ENCODE measurements around the gene MACIR. TPM values are rescaled to one million over a fixed set of nuclear protein-coding genes. Genes with fewer than 3 reads are reported as not detected.

The MACIR gene
- total and polyA plus RNA-seq, 10 of the 15 experiments (the other 5 are each of a cell fraction or from before 2014, with no cell fraction given): 2.1 to 16.1 (median 10.8) TPM

DNA sequence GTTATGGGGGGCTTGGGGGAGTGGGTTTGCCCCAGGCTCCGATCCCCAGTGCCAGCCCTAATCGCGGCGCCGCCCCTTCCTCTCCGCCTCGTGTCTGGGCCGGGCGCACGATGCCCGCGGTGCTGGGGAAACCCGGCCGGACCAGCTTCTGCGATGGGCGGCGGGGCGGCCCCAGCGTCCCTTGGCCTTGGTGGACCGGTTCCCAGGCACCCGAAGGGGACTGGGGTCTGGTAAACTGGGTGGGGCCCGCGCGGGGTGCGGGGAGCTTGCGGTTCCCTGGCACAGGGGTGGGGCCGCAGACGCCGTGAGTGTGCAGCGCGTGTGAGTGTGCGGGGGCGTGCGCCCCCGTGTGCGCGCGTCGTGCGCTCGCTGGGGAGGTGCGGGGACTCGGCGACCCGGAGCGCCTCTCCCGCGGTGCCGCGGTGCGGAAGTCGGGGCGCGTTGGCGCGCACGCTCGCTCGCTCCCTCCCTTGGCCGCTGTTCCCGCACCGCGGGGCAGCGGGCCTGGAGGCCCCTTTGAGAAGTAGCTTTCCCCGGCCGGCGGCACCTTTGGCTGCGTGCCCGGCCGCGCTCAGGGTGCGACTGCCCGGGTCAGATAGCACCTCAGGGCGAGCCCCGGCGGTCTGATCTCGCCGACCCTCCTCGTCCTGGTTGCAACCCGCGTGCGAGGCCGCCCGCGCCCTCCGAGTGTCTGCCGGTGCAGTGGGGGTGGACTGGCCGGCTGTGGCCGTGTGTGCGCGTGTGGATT is 568 bp downstream of the MACIR start (continued):
- TF ChIP-seq, protein P1, sequence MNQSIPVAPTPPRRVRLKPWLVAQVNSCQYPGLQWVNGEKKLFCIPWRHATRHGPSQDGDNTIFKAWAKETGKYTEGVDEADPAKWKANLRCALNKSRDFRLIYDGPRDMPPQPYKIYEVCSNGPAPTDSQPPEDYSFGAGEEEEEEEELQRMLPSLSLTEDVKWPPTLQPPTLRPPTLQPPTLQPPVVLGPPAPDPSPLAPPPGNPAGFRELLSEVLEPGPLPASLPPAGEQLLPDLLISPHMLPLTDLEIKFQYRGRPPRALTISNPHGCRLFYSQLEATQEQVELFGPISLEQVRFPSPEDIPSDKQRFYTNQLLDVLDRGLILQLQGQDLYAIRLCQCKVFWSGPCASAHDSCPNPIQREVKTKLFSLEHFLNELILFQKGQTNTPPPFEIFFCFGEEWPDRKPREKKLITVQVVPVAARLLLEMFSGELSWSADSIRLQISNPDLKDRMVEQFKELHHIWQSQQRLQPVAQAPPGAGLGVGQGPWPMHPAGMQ (IDR thresholded peaks at IDR 0.05; ENCODE audit: borderline replicate concordance): no peak
- TF ChIP-seq BRCA1 (IDR thresholded peaks at IDR 0.05; ENCODE audit: low read depth, low read length) (no peak), BHLHE40 (IDR thresholded peaks at IDR 0.05; ENCODE audit: borderline replicate concordance in 1 of 2, low read depth in 2 of 2, low read length in 1 of 2) (peak in 1 of 2 experiments; percentile 78; a peak in 2 of 4 replicates), MEF2A (IDR thresholded peaks at IDR 0.05; ENCODE audit: insufficient read depth, low read depth, low read length) (no peak), NFYA (IDR thresholded peaks at IDR 0.05; ENCODE audit: borderline replicate concordance, low read depth, low read length) (no peak), YY1 (IDR thresholded peaks at IDR 0.05; ENCODE audit: low read depth, low read length) (0 out of 2 replicates have a peak, but pooled peaks have one; percentile 15), BACH1 (IDR thresholded peaks at IDR 0.05; ENCODE audit: borderline replicate concordance) (peak; percentile 77; the same call in 1 of the 2 replicates), STAT1 (conservative IDR thresholded peaks at IDR 0.05) (no peak), RBBP5 (conservative IDR thresholded peaks at IDR 0.05) (no peak)
- TF ChIP-seq, protein P2, sequence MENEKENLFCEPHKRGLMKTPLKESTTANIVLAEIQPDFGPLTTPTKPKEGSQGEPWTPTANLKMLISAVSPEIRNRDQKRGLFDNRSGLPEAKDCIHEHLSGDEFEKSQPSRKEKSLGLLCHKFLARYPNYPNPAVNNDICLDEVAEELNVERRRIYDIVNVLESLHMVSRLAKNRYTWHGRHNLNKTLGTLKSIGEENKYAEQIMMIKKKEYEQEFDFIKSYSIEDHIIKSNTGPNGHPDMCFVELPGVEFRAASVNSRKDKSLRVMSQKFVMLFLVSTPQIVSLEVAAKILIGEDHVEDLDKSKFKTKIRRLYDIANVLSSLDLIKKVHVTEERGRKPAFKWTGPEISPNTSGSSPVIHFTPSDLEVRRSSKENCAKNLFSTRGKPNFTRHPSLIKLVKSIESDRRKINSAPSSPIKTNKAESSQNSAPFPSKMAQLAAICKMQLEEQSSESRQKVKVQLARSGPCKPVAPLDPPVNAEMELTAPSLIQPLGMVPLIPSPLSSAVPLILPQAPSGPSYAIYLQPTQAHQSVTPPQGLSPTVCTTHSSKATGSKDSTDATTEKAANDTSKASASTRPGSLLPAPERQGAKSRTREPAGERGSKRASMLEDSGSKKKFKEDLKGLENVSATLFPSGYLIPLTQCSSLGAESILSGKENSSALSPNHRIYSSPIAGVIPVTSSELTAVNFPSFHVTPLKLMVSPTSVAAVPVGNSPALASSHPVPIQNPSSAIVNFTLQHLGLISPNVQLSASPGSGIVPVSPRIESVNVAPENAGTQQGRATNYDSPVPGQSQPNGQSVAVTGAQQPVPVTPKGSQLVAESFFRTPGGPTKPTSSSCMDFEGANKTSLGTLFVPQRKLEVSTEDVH (IDR thresholded peaks at IDR 0.05; ENCODE audit: low read depth, partially characterized antibody): no peak
- TF ChIP-seq, protein P3, sequence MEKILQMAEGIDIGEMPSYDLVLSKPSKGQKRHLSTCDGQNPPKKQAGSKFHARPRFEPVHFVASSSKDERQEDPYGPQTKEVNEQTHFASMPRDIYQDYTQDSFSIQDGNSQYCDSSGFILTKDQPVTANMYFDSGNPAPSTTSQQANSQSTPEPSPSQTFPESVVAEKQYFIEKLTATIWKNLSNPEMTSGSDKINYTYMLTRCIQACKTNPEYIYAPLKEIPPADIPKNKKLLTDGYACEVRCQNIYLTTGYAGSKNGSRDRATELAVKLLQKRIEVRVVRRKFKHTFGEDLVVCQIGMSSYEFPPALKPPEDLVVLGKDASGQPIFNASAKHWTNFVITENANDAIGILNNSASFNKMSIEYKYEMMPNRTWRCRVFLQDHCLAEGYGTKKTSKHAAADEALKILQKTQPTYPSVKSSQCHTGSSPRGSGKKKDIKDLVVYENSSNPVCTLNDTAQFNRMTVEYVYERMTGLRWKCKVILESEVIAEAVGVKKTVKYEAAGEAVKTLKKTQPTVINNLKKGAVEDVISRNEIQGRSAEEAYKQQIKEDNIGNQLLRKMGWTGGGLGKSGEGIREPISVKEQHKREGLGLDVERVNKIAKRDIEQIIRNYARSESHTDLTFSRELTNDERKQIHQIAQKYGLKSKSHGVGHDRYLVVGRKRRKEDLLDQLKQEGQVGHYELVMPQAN (conservative IDR thresholded peaks at IDR 0.05): no peak; the same call in 1 of the 2 replicates
- TF ChIP-seq, protein P4, sequence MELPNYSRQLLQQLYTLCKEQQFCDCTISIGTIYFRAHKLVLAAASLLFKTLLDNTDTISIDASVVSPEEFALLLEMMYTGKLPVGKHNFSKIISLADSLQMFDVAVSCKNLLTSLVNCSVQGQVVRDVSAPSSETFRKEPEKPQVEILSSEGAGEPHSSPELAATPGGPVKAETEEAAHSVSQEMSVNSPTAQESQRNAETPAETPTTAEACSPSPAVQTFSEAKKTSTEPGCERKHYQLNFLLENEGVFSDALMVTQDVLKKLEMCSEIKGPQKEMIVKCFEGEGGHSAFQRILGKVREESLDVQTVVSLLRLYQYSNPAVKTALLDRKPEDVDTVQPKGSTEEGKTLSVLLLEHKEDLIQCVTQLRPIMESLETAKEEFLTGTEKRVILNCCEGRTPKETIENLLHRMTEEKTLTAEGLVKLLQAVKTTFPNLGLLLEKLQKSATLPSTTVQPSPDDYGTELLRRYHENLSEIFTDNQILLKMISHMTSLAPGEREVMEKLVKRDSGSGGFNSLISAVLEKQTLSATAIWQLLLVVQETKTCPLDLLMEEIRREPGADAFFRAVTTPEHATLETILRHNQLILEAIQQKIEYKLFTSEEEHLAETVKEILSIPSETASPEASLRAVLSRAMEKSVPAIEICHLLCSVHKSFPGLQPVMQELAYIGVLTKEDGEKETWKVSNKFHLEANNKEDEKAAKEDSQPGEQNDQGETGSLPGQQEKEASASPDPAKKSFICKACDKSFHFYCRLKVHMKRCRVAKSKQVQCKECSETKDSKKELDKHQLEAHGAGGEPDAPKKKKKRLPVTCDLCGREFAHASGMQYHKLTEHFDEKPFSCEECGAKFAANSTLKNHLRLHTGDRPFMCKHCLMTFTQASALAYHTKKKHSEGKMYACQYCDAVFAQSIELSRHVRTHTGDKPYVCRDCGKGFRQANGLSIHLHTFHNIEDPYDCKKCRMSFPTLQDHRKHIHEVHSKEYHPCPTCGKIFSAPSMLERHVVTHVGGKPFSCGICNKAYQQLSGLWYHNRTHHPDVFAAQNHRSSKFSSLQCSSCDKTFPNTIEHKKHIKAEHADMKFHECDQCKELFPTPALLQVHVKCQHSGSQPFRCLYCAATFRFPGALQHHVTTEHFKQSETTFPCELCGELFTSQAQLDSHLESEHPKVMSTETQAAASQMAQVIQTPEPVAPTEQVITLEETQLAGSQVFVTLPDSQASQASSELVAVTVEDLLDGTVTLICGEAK (IDR thresholded peaks at IDR 0.05; ENCODE audit: borderline replicate concordance): no peak
- TF ChIP-seq, protein P5, sequence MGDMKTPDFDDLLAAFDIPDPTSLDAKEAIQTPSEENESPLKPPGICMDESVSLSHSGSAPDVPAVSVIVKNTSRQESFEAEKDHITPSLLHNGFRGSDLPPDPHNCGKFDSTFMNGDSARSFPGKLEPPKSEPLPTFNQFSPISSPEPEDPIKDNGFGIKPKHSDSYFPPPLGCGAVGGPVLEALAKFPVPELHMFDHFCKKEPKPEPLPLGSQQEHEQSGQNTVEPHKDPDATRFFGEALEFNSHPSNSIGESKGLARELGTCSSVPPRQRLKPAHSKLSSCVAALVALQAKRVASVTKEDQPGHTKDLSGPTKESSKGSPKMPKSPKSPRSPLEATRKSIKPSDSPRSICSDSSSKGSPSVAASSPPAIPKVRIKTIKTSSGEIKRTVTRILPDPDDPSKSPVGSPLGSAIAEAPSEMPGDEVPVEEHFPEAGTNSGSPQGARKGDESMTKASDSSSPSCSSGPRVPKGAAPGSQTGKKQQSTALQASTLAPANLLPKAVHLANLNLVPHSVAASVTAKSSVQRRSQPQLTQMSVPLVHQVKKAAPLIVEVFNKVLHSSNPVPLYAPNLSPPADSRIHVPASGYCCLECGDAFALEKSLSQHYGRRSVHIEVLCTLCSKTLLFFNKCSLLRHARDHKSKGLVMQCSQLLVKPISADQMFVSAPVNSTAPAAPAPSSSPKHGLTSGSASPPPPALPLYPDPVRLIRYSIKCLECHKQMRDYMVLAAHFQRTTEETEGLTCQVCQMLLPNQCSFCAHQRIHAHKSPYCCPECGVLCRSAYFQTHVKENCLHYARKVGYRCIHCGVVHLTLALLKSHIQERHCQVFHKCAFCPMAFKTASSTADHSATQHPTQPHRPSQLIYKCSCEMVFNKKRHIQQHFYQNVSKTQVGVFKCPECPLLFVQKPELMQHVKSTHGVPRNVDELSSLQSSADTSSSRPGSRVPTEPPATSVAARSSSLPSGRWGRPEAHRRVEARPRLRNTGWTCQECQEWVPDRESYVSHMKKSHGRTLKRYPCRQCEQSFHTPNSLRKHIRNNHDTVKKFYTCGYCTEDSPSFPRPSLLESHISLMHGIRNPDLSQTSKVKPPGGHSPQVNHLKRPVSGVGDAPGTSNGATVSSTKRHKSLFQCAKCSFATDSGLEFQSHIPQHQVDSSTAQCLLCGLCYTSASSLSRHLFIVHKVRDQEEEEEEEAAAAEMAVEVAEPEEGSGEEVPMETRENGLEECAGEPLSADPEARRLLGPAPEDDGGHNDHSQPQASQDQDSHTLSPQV (IDR thresholded peaks at IDR 0.05): no peak
